NCI-H1048 (cell line): ENCODE data around the gene ANKS1A.
A peak's percentile ranks its signal among the peaks of the same experiment; 100 is the strongest.
"Not testable (repeated sequence)": the region's sequence is repeated elsewhere in the genome, so short reads cannot be mapped to it uniquely, and the experiment has no call there.

ENCODE experiments used
- DNase-seq: peaks from one replicate; lab custom pipeline; 2025; lab: John Stamatoyannopoulos, UW

Gene ANKS1A, protein sequence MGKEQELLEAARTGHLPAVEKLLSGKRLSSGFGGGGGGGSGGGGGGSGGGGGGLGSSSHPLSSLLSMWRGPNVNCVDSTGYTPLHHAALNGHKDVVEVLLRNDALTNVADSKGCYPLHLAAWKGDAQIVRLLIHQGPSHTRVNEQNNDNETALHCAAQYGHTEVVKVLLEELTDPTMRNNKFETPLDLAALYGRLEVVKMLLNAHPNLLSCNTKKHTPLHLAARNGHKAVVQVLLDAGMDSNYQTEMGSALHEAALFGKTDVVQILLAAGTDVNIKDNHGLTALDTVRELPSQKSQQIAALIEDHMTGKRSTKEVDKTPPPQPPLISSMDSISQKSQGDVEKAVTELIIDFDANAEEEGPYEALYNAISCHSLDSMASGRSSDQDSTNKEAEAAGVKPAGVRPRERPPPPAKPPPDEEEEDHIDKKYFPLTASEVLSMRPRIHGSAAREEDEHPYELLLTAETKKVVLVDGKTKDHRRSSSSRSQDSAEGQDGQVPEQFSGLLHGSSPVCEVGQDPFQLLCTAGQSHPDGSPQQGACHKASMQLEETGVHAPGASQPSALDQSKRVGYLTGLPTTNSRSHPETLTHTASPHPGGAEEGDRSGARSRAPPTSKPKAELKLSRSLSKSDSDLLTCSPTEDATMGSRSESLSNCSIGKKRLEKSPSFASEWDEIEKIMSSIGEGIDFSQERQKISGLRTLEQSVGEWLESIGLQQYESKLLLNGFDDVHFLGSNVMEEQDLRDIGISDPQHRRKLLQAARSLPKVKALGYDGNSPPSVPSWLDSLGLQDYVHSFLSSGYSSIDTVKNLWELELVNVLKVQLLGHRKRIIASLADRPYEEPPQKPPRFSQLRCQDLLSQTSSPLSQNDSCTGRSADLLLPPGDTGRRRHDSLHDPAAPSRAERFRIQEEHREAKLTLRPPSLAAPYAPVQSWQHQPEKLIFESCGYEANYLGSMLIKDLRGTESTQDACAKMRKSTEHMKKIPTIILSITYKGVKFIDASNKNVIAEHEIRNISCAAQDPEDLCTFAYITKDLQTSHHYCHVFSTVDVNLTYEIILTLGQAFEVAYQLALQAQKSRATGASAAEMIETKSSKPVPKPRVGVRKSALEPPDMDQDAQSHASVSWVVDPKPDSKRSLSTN

DNA sequence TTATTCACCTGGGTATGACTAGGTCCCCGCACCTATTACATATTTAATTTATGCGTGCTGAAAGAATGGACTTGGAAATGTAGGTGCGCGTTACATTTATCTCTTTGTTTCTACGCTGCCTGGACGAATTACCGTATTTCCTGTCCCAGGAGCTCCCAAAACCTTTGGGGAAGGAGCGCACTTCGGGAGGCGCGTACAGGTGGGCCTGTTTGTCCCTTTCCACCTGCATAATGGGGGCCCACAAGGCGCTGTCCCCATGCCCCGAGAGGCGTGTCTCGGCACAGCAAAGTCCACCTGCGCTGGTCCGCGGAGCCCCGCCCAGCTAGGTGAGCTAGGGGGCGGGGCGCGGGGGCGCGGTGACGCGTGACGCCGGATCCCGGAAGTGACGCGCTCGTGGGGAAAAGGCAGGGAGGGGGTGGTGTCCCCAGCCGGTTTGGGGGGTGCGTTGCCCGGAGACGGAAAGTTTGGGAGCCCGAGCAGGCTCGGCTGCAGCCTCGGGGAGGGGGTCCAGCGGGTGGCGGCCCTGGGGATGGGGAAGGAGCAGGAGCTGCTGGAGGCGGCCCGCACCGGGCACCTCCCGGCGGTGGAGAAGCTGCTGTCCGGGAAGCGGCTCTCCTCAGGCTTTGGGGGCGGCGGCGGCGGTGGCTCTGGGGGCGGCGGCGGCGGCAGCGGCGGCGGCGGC lies at the start of gene ANKS1A:
Gene ANKS1A, plus strand, starts transcription at position 382 of the 682 bp plus-strand sequence. Its CDS starts 148 bp downstream, at position 530.
- DNase-seq: peak; percentile 78

DNA sequence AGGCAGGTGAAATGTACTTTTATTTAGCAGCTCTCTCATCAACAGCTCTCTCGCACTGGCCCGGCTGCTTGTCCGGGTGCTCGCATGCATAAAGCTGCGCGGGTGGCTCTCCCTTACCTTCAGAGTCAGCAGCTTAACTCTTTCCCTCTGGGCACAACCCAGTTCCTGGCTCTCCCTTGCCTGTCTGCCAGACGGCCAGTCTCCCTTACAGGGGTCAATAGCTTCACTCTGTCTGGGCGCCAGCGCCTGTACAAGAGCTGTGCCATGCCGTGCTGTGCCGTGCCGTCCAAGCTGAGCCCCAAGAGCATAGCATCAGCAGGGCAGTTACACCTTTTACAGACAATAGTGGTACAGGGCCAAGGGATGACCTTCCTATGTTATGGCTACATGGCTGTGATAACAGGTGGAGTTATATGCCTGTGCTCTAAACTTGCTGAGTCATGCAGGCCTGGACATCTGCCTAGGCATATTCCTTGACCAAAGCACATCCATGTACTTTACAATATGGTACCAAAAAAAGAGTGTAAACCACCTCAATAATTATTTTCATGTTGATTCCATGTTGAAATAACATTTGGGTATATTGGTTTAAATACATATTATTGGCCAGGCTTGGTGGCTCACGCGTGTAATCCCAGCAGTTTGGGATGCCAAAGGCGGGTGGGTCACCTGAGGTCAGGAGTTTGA lies 49.2 kb upstream of the ANKS1A start:
- no peak for DNase-seq

GRCh38 chr6:34849066-34849465 lies 40.0 kb upstream of the ANKS1A start:
- DNase-seq: not testable (repeated sequence)

- DNase-seq: no peak
Observed at GRCh38 chr6:34851361-34851760, 37.7 kb upstream of the ANKS1A start.

DNA sequence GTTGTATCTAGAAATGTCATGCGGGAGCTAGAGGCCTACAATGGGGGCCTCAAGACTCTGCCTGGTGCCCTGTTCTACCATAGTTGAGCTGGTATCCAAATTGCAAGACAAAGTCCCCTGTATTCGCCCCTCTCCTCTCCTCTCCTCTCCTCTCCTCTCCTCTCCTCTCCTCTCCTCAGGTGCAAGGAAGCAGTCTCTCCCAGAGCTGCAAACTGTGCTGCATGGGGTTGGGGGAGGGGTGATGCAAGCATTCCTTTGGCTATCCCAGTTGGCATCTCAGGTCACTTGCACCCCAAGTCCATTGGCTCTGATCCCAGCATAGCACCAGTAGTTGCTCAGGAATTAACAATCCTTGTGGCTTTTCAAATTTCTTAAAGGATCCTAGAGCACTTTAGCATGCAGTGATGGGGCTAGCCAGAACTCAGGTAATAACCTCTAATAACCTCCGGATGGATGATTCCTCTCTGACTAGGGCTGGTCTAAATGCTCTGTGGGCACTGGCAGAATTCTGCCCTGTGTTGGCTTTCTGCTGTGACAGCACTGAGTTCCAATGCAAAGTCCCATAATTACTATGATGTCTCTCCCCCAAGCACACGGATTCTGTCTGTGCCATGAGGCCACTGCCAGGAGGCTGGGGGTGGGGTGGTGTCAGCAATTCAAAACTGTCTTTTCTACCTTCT lies 36.5 kb upstream of the ANKS1A start:
- DNase-seq: no peak

- DNase-seq: no peak
Observed at GRCh38 chr6:34855463-34855862, 33.6 kb upstream of the ANKS1A start.

GRCh38 chr6:34858681-34859080 lies 30.4 kb upstream of the ANKS1A start:
- no peak for DNase-seq

GRCh38 chr6:34859951-34860350 lies 29.1 kb upstream of the ANKS1A start:
- no peak for DNase-seq

- DNase-seq: no peak
Observed at GRCh38 chr6:34860776-34861175, 28.3 kb upstream of the ANKS1A start.

DNA sequence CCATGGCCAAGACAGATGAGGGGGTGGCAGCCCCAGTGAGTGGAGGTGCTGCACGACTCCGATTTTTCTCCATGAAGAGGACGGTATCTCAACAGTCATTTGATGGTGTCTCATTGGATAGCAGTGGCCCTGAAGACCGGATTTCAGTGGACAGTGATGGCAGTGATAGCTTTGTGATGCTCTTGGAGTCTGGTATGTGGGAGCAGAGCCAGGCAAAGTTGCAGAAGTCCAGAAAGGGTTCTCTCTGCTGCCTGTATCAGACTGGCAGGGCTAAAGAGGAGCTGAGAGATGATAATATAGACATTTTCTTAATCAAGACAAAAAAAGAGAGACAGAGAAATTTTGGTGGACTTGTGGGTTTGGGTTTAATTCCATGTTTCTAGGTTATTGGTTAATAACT lies 25.0 kb upstream of the ANKS1A start:
- DNase-seq: no peak

- no peak for DNase-seq
Observed at GRCh38 chr6:34865107-34865506, 23.9 kb upstream of the ANKS1A start.

DNA sequence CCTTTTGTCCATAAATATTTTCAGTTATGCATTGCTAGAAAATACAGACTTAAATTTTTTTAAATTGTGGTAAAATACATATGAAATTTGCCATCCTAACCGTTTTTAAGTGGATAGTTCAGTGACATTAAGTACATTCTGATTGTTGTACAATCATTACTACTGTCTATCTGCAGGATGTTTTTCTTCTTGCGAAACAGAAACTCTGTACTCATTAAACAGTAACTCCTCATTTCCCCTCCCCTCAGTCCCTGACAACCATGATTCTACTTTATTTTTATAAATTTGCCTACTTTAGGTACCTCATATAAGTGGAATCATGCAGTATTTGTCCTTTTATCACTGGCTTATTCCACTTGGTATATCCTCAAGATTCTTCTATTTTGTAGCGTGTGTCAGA lies 22.5 kb upstream of the ANKS1A start:
- no peak for DNase-seq

GRCh38 chr6:34867484-34867883 lies 21.6 kb upstream of the ANKS1A start:
- DNase-seq: no peak

GRCh38 chr6:34871853-34872252 lies 17.2 kb upstream of the ANKS1A start:
- DNase-seq: no peak

DNA sequence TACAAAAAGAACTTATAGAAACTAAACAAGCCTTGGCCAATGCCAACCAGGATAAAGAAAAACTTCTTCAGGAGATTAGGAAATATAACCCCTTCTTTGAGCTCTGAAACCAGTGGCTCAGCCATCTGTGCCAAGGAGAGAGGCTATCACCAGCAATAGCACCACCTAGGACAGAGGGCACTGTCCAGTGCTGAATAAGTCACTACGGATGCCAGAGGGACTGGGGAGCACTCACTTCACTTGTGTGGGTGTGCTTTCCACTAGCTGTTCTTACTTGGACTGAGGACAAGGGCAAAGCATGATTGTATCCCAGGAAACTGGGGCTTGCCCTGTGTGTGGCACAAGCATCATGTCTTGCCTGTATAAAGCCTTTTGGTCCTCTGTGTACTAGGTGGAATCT lies 16.7 kb upstream of the ANKS1A start:
- DNase-seq: no peak

DNA sequence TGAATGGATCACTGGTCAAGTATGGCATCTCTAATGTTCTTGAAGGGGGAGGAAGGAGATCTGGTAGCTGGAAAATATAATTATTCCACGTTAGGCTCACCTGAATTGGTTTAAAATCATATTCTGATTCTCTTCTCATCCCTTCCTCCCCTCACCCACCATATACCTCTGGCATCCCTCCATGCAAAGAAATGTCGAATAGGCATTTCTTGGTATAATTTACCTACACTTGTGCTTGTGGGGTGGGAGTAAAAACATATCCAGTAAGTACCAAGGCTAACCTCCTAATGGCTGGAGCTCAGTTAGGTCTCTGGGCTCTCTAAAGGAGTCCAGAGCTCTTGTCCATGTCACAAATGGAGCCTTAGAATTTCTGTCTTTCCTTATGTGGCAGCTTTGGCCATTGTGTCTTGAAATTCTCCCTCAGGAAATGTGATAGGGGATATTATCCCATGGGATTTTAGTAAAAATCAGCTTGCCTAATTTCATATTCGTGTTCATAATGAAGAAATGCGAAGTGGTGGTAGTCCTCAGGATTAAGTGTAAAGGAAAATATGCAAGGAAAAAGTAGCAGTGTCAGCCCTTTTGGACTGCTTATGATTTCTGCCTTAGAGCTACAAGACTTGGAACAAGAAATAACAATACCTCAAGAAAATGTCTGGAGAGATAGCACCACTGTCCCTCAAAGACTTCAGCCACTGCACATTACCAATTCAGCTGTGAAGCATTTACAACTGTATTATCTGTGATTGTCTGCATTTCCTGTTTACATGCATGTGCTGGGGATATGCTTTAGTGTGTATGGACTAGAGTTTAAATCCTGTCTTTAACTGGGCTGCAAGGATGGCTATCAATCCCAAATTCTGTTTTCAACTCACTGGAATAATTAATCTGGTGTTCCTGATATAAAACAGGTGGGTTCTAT lies 13.5 kb upstream of the ANKS1A start:
- no peak for DNase-seq

- no peak for DNase-seq
Observed at GRCh38 chr6:34876472-34876871, 12.6 kb upstream of the ANKS1A start.

- DNase-seq: no peak
Observed at GRCh38 chr6:34877259-34877658, 11.8 kb upstream of the ANKS1A start.

DNA sequence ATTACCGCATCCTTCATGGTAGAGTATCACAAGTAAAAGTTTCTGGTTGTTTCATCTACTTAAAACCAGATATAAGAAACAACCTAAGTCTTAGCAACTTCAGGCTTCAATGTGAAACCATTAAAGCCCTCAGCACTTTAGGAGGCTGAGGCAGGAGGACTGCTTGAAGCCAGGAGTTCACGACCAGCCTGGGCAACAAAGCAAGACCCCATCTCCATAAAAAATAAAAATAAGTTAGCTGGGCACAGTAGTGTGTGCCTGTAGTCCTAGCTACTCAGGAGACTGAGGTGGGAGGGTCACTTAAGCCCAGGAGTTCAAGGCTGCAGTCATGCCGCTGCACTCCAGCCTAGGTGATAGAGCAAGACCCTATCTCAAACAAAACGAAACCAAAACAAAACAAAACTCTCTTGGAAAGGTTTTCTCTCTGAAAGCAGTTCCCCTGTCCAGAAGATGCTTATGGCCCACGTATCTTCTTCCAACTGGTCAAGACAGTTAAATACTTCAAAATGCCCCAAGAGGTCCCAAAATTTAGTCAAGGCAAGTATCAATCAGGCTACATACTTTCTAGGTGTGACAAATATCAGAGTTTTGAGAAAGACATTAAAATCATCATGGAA lies 11.1 kb upstream of the ANKS1A start:
- no peak for DNase-seq
